ENCODE results near the gene CRACDL. TPM values are rescaled to one million over a fixed set of nuclear protein-coding genes. Genes with fewer than 3 reads are reported as not detected.

CRACDL gene
- polyA plus RNA-seq, 1 of the 3 experiments (the other 2 are of a cell fraction) = not detected

DNA sequence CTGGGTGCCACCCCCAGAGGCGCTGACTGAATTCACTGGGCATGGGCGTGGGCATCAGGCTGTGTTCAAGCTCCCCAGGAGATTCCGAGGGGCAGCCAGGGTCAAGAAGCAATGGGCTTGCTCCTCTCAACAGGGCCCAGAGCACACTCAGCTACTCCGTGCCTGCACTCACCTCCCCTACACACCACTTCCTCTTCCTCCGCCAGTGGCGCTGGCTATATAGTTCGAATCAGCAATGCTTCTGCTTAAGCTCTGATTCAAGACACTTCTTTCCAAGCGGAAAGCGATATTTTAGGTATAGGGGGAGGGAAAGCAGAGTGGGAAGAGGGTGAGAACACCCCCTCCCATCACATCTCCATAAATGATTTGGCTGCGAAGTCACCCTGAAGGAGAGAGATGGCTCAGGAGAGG, 42.1 kb downstream of the CRACDL start:
- Histone ChIP-seq H2AFZ (ENCODE audit: low read depth) (no peak overlapping the region), H3K27me3 (ENCODE audit: insufficient read depth) (no peaks in the 10 kb centered on the region; the same call in 1 of the 2 replicates), H3K9me2 (no peaks in the 10 kb centered on the region), H3K9ac (no peak overlapping the region), H3K36me3 (replicated peaks in 1 of 2; ENCODE audit: control insufficient read depth in 1 of 2, insufficient read depth in 2 of 2, low read length in 1 of 2) (no peaks in the 10 kb centered on the region), H3K79me2 (ENCODE audit: insufficient read depth) (no peaks in the 10 kb centered on the region), H3K4me1 (ENCODE audit: control insufficient read depth in 1 of 2, insufficient read depth in 2 of 2, low read depth in 1 of 2, low read length in 1 of 2) (no peaks in the 10 kb centered on the region), H3K9me3 (no peaks in the 10 kb centered on the region; the same call in 1 of the 2 replicates), H3K27ac (ENCODE audit: low read depth in 2 of 2, low read length in 1 of 2) (no peak overlapping the region), H3F3A (replicated peaks; ENCODE audit: insufficient read depth) (no peaks in the 10 kb centered on the region), H3K4me2 (no peak overlapping the region), H3K4me3 (ENCODE audit: low read depth in 2 of 2, low read length in 1 of 2) (no peak overlapping the region), H4K20me1 (ENCODE audit: insufficient read depth) (no peaks in the 10 kb centered on the region)
- ChIA-PET CTCF (no interaction called here), POLR2A (no interaction called here)
- no peak for TF ChIP-seq TEAD4 (IDR thresholded peaks at IDR 0.05; ENCODE audit: borderline replicate concordance, insufficient read depth)
- TF ChIP-seq PBX3 (IDR thresholded peaks at IDR 0.05) = no peak
- no peak for TF ChIP-seq RCOR1 (IDR thresholded peaks at IDR 0.05; ENCODE audit: low read length)
- TF ChIP-seq FOXJ3 (CRISPR knock-in tag; IDR thresholded peaks at IDR 0.05) = no peak
- TF ChIP-seq TAF1 (IDR thresholded peaks at IDR 0.05; ENCODE audit: borderline replicate concordance, low read depth, low read length) = no peak
- TF ChIP-seq ELF1 (IDR thresholded peaks at IDR 0.05) = no peak
- no peak for TF ChIP-seq EZH2phosphoT487 (IDR thresholded peaks at IDR 0.05; ENCODE audit: borderline replicate concordance, low read depth)
- no peak for TF ChIP-seq TCF12 (IDR thresholded peaks at IDR 0.05)
- no peak for TF ChIP-seq MXI1 (IDR thresholded peaks at IDR 0.05; ENCODE audit: low read depth, low read length)
- TF ChIP-seq, protein P1, sequence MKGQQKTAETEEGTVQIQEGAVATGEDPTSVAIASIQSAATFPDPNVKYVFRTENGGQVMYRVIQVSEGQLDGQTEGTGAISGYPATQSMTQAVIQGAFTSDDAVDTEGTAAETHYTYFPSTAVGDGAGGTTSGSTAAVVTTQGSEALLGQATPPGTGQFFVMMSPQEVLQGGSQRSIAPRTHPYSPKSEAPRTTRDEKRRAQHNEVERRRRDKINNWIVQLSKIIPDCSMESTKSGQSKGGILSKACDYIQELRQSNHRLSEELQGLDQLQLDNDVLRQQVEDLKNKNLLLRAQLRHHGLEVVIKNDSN (IDR thresholded peaks at IDR 0.05; ENCODE audit: borderline replicate concordance, low read depth) = no peak
- no peak for TF ChIP-seq EP300 (IDR thresholded peaks at IDR 0.05; ENCODE audit: borderline replicate concordance in 1 of 2, low read depth in 1 of 2, low read length in 1 of 2)
- TF ChIP-seq MEF2A (IDR thresholded peaks at IDR 0.05; ENCODE audit: borderline replicate concordance, low read depth) = no peak
- TF ChIP-seq FOSL2 (IDR thresholded peaks at IDR 0.05; ENCODE audit: borderline replicate concordance, low read depth) = no peak
- no peak for TF ChIP-seq RFX5 (IDR thresholded peaks at IDR 0.05; ENCODE audit: low read length)
- no peak for TF ChIP-seq POLR2AphosphoS5 (IDR thresholded peaks at IDR 0.05; ENCODE audit: low read depth, low read length)
- no peak for TF ChIP-seq GATA2 (CRISPR knock-in tag; IDR thresholded peaks at IDR 0.05)
- DNase-seq = no peak
- 74% methylated on average over 10 of the region's 10 CpGs for WGBS (ENCODE audit: low lambda C conversion rate)

DNA sequence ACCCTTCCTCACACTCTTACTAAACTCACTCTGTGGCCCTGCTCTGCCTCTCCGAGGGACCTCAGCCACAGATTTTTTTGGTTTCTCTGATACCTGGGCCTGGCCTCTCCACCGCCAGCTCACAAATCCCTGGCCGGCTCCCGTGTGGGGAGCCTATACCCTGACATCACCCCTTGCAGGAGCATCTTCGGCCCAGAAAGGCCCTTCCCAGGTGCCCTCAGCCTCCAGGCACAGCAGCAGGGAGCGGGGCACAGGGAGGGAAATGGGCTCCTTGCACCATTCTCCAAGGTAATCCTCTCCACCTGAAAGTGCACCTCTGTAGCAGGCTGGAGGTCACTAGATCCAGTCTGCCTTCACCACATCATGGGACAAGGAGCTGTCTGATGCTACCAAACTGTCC, 43.2 kb downstream of the CRACDL start:
- Histone ChIP-seq H3K9me2 (no peaks in the 10 kb centered on the region), H3K4me1 (ENCODE audit: control insufficient read depth in 1 of 2, insufficient read depth in 2 of 2, low read depth in 1 of 2, low read length in 1 of 2) (no peaks in the 10 kb centered on the region), H3K36me3 (replicated peaks in 1 of 2; ENCODE audit: control insufficient read depth in 1 of 2, insufficient read depth in 2 of 2, low read length in 1 of 2) (no peaks in the 10 kb centered on the region), H3K27me3 (ENCODE audit: insufficient read depth) (no peaks in the 10 kb centered on the region; the same call in 1 of the 2 replicates), H3F3A (replicated peaks; ENCODE audit: insufficient read depth) (no peaks in the 10 kb centered on the region), H3K27ac (ENCODE audit: low read depth in 2 of 2, low read length in 1 of 2) (no peak overlapping the region), H2AFZ (ENCODE audit: low read depth) (no peak overlapping the region), H4K20me1 (ENCODE audit: insufficient read depth) (no peaks in the 10 kb centered on the region), H3K4me3 (ENCODE audit: low read depth in 2 of 2, low read length in 1 of 2) (no peak overlapping the region), H3K4me2 (no peak overlapping the region), H3K9ac (no peak overlapping the region), H3K79me2 (ENCODE audit: insufficient read depth) (no peaks in the 10 kb centered on the region), H3K9me3 (no peaks in the 10 kb centered on the region; the same call in 1 of the 2 replicates)
- 66% methylated on average over 5 of the region's 6 CpGs for WGBS (ENCODE audit: low lambda C conversion rate)
- TF ChIP-seq NFIC (IDR thresholded peaks at IDR 0.05; ENCODE audit: borderline replicate concordance) = no peak
- CTCF ChIA-PET = no interaction called here
- DNase-seq = no peak
- POLR2A ChIA-PET = no interaction called here

All from SK-N-SH (cell line).